Activated CD4-positive, alpha-beta T cell treated with anti-CD3 and anti-CD28 coated beads for 36 hours (primary cell): Measurements from ENCODE around the gene CLDN5. TPM values are rescaled to one million over a fixed set of nuclear protein-coding genes. Genes with fewer than 3 reads are reported as not detected.

ENCODE experiments used
- ATAC-seq: fragments of 200-7000 bp; cut with Tn5 transposase; one replicate; pipeline ENCODE4 v1.10.0; 2021; ENCODE audit warnings: mild to moderate bottlenecking, moderate library complexity
- CTCF ChIA-PET: fragments of 350-600 bp; sonication (Branson Sonifier 250); formaldehyde crosslinking; loops from one replicate; lab custom pipeline; 2021; ENCODE audit warnings: antibody characterized with exemption; lab: Charles Lee
- POLR2A ChIA-PET: fragments of 350-600 bp; sonication (Branson Sonifier 250); formaldehyde crosslinking; loops from one replicate; lab custom pipeline; 2021; ENCODE audit warnings: antibody characterized with exemption, inconsistent platforms; lab: Charles Lee
- DNase-seq: peaks from one replicate; pipeline ENCODE4 v3.0.0-alpha.2; 2020
- H3K27ac Mint-ChIP-seq: one replicate; pipeline ENCODE4 v1.8.0; 2021; ENCODE audit warnings: mixed read lengths
- H3K27me3 Mint-ChIP-seq: one replicate; pipeline ENCODE4 v1.8.0; 2021; ENCODE audit warnings: mixed read lengths
- H3K36me3 Mint-ChIP-seq: one replicate; pipeline ENCODE4 v1.8.0; 2021; ENCODE audit warnings: low read depth, mixed read lengths
- H3K4me1 Mint-ChIP-seq: one replicate; pipeline ENCODE4 v1.8.0; 2021; ENCODE audit warnings: mixed read lengths
- H3K4me3 Mint-ChIP-seq: one replicate; pipeline ENCODE4 v1.8.0; 2021; ENCODE audit warnings: mild to moderate bottlenecking, moderate library complexity, mixed read lengths
- H3K9me3 Mint-ChIP-seq: one replicate; pipeline ENCODE4 v1.8.0; 2021; ENCODE audit warnings: low read depth, mixed read lengths
- intact Hi-C, 2 experiments: fragments of 100-400 bp; cut with DNase I in 1 of 2; cut with micrococcal nuclease in 1 of 2; formaldehyde crosslinking; loops; one replicate each; pipeline versions ENCODE4 v1.14.2 to v1.15.1; 2022 to 2024; cut with DNase I, micrococcal nuclease
- total RNA-seq, 2 experiments: library from RNA; stranded (reverse); gene quantifications; one replicate each; pipeline ENCODE4 v1.2.3, GENCODE V29; 2021

The CLDN5 gene, protein sequence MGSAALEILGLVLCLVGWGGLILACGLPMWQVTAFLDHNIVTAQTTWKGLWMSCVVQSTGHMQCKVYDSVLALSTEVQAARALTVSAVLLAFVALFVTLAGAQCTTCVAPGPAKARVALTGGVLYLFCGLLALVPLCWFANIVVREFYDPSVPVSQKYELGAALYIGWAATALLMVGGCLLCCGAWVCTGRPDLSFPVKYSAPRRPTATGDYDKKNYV
- not detected for total RNA-seq

DNA sequence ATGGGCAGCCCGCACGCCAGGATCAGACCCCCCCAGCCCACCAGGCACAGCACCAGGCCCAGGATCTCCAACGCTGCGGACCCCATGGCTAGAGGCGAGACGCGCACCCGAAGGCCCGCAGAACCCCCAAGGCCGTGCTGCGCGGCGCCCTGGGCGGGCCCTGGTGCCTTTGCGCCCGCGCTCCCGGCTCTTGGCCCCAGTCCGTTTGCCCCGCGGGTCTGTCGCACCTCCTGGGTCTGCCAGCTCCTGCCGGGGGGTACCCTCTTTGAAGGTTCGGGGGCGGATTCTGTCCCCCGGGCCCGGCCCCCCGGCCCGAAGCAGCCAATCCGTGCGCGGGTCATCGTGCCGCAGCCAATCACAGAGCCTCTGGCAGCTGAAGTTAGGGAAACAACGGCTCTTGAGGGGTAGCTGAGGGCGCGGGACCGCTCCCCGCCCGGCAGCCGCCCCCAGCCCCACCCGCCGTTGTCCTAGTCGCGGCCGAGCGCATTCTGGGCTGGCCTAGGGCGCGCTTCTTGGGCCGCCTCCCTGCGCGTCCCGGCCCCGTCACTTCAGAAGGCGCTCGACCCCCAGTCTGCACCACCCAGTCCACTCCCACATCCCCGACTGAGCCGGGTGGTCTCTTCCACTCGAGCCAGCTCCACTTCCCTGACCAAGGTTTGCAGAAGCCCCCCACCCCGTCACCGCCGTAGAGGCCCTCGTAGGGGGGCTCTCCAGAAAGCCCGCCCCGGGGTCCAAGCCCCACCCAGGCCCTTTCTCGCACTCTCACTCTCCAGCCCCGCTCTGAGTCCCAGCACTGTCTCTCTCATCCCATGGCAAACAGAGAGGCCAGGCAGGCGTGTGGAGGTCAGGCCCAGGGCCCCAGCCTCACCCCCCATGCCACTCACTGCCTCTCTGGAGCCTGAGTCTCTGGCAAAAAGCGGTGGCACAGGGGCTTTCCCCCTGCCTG lies at the start of gene CLDN5:
CLDN5 (minus strand) TSS at position 241 of the 946 bp plus-strand sequence; CDS start at position 86, 155 bp downstream.
- no peaks in the 10 kb centered on the region for H3K9me3 Mint-ChIP-seq
- ATAC-seq: peak; percentile 31
- CTCF ChIA-PET: interaction anchor here (0.7 kb wide), 1 partner anchor 443 kb away, joined by 3 read pairs; no protein-coding TSS in a partner anchor

DNA sequence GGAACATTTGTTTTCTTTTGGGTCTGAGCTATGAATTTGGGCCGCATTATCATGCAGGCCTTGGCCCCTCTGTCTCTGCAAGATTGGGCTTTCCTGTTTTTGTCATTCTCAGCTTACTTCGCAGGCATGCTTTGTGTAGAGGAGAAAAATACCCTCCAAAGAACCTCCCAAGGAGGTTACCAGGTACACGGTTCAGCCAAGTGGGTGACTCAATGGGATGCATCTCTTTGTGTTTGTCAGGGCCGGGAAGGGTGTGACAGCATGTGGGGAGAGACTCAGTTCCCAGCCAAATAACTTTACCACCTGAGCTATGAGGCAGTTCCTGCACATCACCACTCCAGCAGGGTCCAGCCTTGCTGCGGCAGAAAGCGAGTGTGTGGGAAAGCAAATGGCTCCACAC lies 47.8 kb upstream of the CLDN5 start:
- Mint-ChIP-seq H3K9me3 (no peaks in the 10 kb centered on the region), H3K4me3 (no peak overlapping the region), H3K36me3 (no peaks in the 10 kb centered on the region), H3K27ac (no peak overlapping the region), H3K4me1 (peaks cover 9% of the 10 kb centered on the region), H3K27me3 (no peaks in the 10 kb centered on the region)
- no peak for ATAC-seq
- intact Hi-C loops: no loop called here
- ChIA-PET CTCF (no interaction called here), POLR2A (interaction anchor here (1.1 kb wide), 1 partner anchor 92 kb away, joined by 3 read pairs; the partner anchor contains the start of gene CDC45)
- no peak for DNase-seq

More for the DNA sequence above, at the start of gene CLDN5:
- H3K27me3 Mint-ChIP-seq: peaks cover 26% of the 10 kb centered on the region
- H3K36me3 Mint-ChIP-seq: peaks cover 7% of the 10 kb centered on the region
- DNase-seq: no peak
- H3K4me3 Mint-ChIP-seq: peak within 1 kb of the TSS; percentile 19
- H3K4me1 Mint-ChIP-seq: peaks cover 5% of the 10 kb centered on the region
- POLR2A ChIA-PET: no interaction called here
- intact Hi-C loops: loop anchor here in 1 of 2 experiments (5.0 kb wide), 1 partner anchor 108 kb away; no protein-coding TSS in a partner anchor
- H3K27ac Mint-ChIP-seq: no peak within 1 kb of the TSS

GRCh38 chr22:19571207-19571795 lies 47.1 kb upstream of the CLDN5 start:
- Mint-ChIP-seq H3K27me3 (no peaks in the 10 kb centered on the region), H3K4me1 (peaks cover 2% of the 10 kb centered on the region), H3K27ac (no peak overlapping the region), H3K4me3 (no peak overlapping the region), H3K36me3 (no peaks in the 10 kb centered on the region), H3K9me3 (no peaks in the 10 kb centered on the region)
- CTCF ChIA-PET: no interaction called here
- POLR2A ChIA-PET: interaction anchor here (1.1 kb wide), 1 partner anchor 92 kb away, joined by 3 read pairs; the partner anchor contains the start of gene CDC45
- no peak for ATAC-seq
- intact Hi-C loops: no loop called here
- no peak for DNase-seq

GRCh38 chr22:19569976-19570375 lies 45.8 kb upstream of the CLDN5 start:
- intact Hi-C loops: no loop called here
- ATAC-seq: no peak
- Mint-ChIP-seq H3K4me3 (no peak overlapping the region), H3K9me3 (no peaks in the 10 kb centered on the region), H3K36me3 (no peaks in the 10 kb centered on the region), H3K4me1 (no peaks in the 10 kb centered on the region), H3K27ac (no peak overlapping the region), H3K27me3 (no peaks in the 10 kb centered on the region)
- DNase-seq: no peak
- CTCF ChIA-PET: no interaction called here
- POLR2A ChIA-PET: no interaction called here

DNA sequence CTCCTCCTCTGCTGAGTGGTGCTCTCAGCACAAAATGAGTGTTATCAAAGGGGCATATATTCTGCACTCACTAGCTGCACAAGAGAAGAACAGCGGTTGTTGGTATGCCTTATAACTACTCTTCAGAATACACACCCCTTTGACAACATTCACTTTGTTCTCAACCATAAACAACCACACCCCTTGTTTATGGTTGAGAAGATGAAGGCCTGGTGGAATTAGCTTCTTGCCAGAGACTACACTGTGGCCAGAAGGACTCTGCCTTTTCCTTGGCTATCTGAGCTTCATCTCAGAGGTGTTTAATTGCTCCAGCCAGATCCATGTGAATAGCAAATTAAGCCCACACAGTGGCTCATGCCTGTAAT lies 45.0 kb upstream of the CLDN5 start:
- DNase-seq (no peak), ATAC-seq (no peak)
- Mint-ChIP-seq H3K27me3 (no peaks in the 10 kb centered on the region), H3K27ac (no peak overlapping the region), H3K4me3 (no peak overlapping the region), H3K36me3 (no peaks in the 10 kb centered on the region), H3K4me1 (no peaks in the 10 kb centered on the region), H3K9me3 (no peaks in the 10 kb centered on the region)
- CTCF ChIA-PET: interaction anchor here (0.9 to 1.2 kb wide), 3 partner anchors 14 to 61 kb away, joined by 3 to 4 read pairs (median 4); no protein-coding TSS in a partner anchor
- intact Hi-C loops: no loop called here
- POLR2A ChIA-PET: no interaction called here

GRCh38 chr22:19568337-19569275 lies 44.4 kb upstream of the CLDN5 start:
- H3K27ac Mint-ChIP-seq: no peak overlapping the region
- H3K9me3 Mint-ChIP-seq: no peaks in the 10 kb centered on the region
- intact Hi-C loops: no loop called here
- POLR2A ChIA-PET: no interaction called here
- no peaks in the 10 kb centered on the region for H3K36me3 Mint-ChIP-seq
- DNase-seq (no peak), ATAC-seq (no peak)
- H3K4me3 Mint-ChIP-seq: no peak overlapping the region
- H3K4me1 Mint-ChIP-seq: no peaks in the 10 kb centered on the region
- no peaks in the 10 kb centered on the region for H3K27me3 Mint-ChIP-seq
- CTCF ChIA-PET: interaction anchor here (0.9 to 1.2 kb wide), 4 partner anchors 11 to 61 kb away, joined by 3 to 4 read pairs (median 4); no protein-coding TSS in a partner anchor

DNA sequence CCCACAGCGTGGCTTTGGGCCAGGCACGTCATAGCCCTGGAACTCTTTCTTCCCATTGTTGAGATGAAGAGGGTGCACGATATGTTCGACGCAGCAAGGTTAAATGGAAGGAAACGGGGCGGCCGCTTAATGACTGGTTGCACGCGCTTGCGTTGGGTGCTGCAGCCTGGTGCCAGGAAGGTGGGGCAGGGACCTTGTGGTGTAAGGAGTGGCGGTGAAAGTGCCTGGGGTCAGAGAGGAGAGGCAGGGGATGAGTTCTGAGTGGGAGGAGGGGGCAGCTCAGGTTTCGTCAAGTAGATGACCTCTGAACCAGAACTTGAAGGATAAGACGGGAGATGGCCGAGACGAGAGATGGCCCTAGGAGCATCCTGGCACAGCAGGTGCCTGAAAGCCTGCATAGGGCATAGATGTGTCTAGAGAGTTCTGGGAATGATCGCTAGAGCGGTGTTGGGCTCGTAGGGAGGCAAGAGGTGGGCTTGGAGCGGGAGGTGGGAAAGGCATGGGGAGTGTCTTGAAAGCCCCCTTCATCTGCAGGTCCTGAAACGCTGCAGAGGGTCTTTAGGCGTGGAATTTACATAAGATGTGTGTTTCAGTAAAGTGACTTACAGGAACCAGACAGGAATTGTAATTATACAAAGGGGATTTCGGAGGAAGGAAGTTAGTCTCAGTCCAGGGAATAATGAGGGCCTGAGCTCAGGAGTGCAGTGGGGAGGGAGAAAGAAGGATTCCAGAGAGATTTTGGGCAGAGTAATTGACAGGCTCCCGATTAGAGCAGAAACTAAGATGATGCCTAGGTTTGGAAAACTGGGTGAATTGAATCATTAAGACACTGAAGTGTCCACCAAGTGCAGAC lies 43.2 kb upstream of the CLDN5 start:
- Mint-ChIP-seq H3K27ac (no peak overlapping the region), H3K27me3 (no peaks in the 10 kb centered on the region), H3K36me3 (no peaks in the 10 kb centered on the region), H3K9me3 (no peaks in the 10 kb centered on the region), H3K4me3 (no peak overlapping the region), H3K4me1 (no peaks in the 10 kb centered on the region)
- POLR2A ChIA-PET: no interaction called here
- DNase-seq: no peak
- CTCF ChIA-PET: interaction anchor here (1.1 to 1.5 kb wide), 2 partner anchors 12 to 63 kb away, joined by 3 to 4 read pairs; no protein-coding TSS in a partner anchor
- intact Hi-C loops: no loop called here
- ATAC-seq: no peak

DNA sequence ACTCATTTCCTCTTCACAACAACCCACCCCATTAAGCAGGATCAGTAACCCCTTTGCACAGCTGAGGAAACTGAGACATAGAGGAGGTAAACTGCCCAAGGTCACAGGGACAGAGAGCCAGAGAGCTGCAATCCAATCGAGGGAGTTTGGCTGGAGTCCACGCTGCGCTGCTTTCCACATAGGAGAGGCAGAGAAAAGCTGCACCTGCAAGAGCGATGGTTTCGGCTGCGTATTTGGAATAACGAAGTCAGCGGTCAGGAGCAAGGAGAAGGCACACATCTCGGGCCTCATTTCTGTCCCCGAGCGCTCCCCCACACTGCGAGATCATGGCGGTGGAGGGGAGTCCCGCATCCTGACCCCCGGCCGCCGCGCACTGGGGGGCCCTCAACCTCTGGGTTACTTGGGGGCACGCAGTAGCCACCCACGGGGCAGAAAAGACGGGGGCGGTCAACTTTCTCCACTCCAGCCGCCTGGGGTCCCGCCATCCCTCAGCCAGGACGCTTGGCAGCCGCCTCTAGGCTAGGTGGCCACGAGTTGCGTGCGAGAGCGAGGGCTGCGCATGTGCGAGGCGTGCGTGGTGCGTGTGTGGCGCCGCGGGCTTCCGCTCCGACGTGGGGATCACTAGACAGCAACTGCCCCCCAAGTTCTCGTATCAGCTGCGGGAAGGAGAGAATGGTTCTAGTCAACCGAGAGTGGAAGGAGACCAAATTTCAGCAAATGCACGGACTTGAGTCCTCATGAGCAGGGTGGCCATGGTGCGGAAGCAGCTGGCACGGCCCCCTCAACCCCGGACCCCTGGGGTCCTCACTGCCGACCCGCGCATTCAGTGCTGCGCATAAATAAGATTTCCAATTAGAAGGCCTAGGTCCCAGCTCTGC lies 42.3 kb upstream of the CLDN5 start:
- H3K27me3 Mint-ChIP-seq: no peaks in the 10 kb centered on the region
- CTCF ChIA-PET: interaction anchor here (1.0 to 1.5 kb wide), 2 partner anchors 64 to 344 kb away, joined by 3 to 4 read pairs; no protein-coding TSS in a partner anchor
- ATAC-seq (no peak), DNase-seq (no peak)
- no peak overlapping the region for H3K4me3 Mint-ChIP-seq
- POLR2A ChIA-PET: no interaction called here
- H3K4me1 Mint-ChIP-seq: no peaks in the 10 kb centered on the region
- no peaks in the 10 kb centered on the region for H3K9me3 Mint-ChIP-seq
- H3K27ac Mint-ChIP-seq: no peak overlapping the region
- intact Hi-C loops: no loop called here
- H3K36me3 Mint-ChIP-seq: no peaks in the 10 kb centered on the region

DNA sequence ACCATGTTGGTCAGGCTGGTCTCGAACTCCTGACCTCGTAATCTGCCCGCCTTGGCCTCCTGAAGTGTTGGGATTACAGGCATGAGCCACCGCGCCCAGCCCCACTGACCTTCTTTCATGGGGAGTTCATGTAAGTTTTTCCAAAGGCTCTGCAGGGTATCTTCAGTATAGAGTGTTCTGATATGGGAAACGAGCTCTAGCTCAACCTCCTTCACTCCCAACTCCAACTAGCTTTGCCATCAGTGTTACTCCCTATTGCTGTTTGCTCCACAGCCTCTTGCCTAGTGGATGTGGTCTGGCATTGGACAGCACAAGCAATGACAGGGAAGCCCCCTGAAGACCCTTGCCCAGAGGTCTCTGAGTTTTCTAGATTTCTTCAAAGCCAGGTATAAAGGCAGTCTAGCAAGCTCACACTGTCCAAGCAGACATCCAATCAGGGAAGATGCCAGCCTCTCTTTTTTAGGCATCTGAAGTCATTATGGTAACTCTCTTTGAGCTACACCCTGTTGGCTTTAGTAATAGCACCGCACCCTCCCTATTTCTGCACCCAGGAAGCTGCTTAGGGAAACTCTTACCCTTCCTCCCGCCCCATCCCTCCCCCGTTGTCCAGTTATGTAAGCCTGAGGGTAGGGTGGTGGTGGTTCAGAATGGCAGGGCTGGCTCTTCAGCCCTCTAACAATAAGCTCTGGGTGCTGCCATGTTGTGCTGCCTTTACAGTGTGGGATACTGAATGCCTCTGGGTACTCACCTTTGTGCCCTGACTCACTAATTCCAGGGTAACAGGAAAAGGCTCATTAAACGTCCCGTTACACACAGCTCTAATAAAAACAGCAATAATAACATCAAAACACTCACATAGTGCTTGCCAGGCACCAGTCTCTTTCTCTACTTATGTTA lies 41.4 kb upstream of the CLDN5 start:
- Mint-ChIP-seq H3K9me3 (no peaks in the 10 kb centered on the region), H3K4me1 (no peaks in the 10 kb centered on the region), H3K36me3 (no peaks in the 10 kb centered on the region), H3K27me3 (no peaks in the 10 kb centered on the region), H3K4me3 (no peak overlapping the region), H3K27ac (no peak overlapping the region)
- POLR2A ChIA-PET: no interaction called here
- no peak for ATAC-seq
- DNase-seq: no peak
- intact Hi-C loops: no loop called here
- CTCF ChIA-PET: interaction anchor here (1.0 to 1.5 kb wide), 3 partner anchors 11 to 345 kb away, joined by 3 to 5 read pairs (median 4); no protein-coding TSS in a partner anchor
